T-cell (primary cell): Measurements from ENCODE around the gene CD53. TPM values are rescaled to one million over a fixed set of nuclear protein-coding genes. Genes with fewer than 3 reads are reported as not detected.
"Not testable (repeated sequence)": the region's sequence is repeated elsewhere in the genome, so short reads cannot be mapped to it uniquely, and the experiment has no call there.

ENCODE experiments used
- ATAC-seq, 4 experiments: fragments of 200-7000 bp in 3 of 4; fragments of 150-1000 bp in 1 of 4; cut with Tn5 transposase; replicated peaks in 1 of 4; 1 replicate in 3 of 4; 2 replicates in 1 of 4; pipeline ENCODE4 v1.10.0; 2021; ENCODE audit warnings: moderate library complexity in 3 of 4, mild to moderate bottlenecking in 2 of 4, moderate number of reproducible peaks in 1 of 4
- CTCF ChIA-PET, 2 donors: fragments of 300-600 bp; sonication (Branson Sonifier 250); formaldehyde crosslinking; loops; one replicate each; lab custom pipeline; 2022; ENCODE audit warnings: antibody characterized with exemption in 2 of 2; lab: Charles Lee
- POLR2A ChIA-PET, 2 donors: fragments of 300-600 bp; sonication (Branson Sonifier 250); formaldehyde crosslinking; loops; one replicate each; lab custom pipeline; 2022; ENCODE audit warnings: antibody characterized with exemption in 2 of 2; lab: Charles Lee
- DNase-seq, 35 experiments: peaks; one replicate each; pipeline versions ENCODE4 v3.0.0 to v3.0.0-alpha.2; 2013 to 2023
- H3K27ac ChIP-seq: one replicate; pipeline ENCODE4 v1.5.1; 2013; ENCODE audit warnings: low read length
- H3K27me3 ChIP-seq, 2 experiments: replicated peaks in 1 of 2; 1 replicate in 1 of 2; 2 replicates in 1 of 2; pipeline versions ENCODE4 v1.6.1 to v1.7.0; 2013; ENCODE audit warnings: low read length in 1 of 2, mixed read lengths in 1 of 2; ENCODE audit not compliant: control insufficient read depth in 2 of 2, insufficient read depth in 2 of 2; ENCODE audit errors: extremely low read depth in 1 of 2
- H3K36me3 ChIP-seq, 2 donors: 1 replicate in 1 of 2; 2 replicates in 1 of 2; pipeline versions ENCODE4 v1.6.1 to v1.7.0; 2013; ENCODE audit warnings: low read length in 1 of 2; ENCODE audit not compliant: control insufficient read depth in 2 of 2, insufficient read depth in 1 of 2; ENCODE audit errors: extremely low read depth in 1 of 2
- H3K4me1 ChIP-seq, 2 experiments: 1 replicate in 1 of 2; 2 replicates in 1 of 2; pipeline versions ENCODE4 v1.6.1 to v1.7.0; 2013; ENCODE audit warnings: low read length in 2 of 2, mixed read lengths in 1 of 2; ENCODE audit not compliant: insufficient read depth in 2 of 2, control insufficient read depth in 1 of 2; ENCODE audit errors: extremely low read depth in 1 of 2
- H3K4me3 ChIP-seq, 2 donors: 1 replicate in 1 of 2; 2 replicates in 1 of 2; pipeline versions ENCODE4 v1.5.1 to v1.7.0; 2013; ENCODE audit warnings: mild to moderate bottlenecking in 2 of 2, low read length in 1 of 2, moderate library complexity in 1 of 2; ENCODE audit not compliant: control insufficient read depth in 1 of 2; ENCODE audit errors: extremely low read depth in 1 of 2
- H3K9me3 ChIP-seq: 2 replicates; pipeline ENCODE4 v1.7.0; 2013
- H3K27ac Mint-ChIP-seq, 2 donors: one replicate each; pipeline ENCODE4 v1.8.0; 2020 to 2021; ENCODE audit warnings: mild to moderate bottlenecking in 2 of 2, mixed read lengths in 2 of 2
- H3K27me3 Mint-ChIP-seq, 2 donors: one replicate each; pipeline ENCODE4 v1.8.0; 2021 to 2022; ENCODE audit warnings: mixed read lengths in 2 of 2
- H3K36me3 Mint-ChIP-seq: one replicate; pipeline ENCODE4 v1.8.0; 2021; ENCODE audit warnings: mixed read lengths
- H3K4me1 Mint-ChIP-seq, 3 donors: one replicate each; pipeline ENCODE4 v1.8.0; 2020 to 2022; ENCODE audit warnings: mixed read lengths in 3 of 3, mild to moderate bottlenecking in 1 of 3
- H3K4me3 Mint-ChIP-seq, 3 donors: one replicate each; pipeline ENCODE4 v1.8.0; 2020 to 2022; ENCODE audit warnings: mild to moderate bottlenecking in 3 of 3, mixed read lengths in 3 of 3, moderate library complexity in 3 of 3
- H3K9me3 Mint-ChIP-seq, 3 donors: one replicate each; pipeline ENCODE4 v1.8.0; 2020 to 2022; ENCODE audit warnings: mixed read lengths in 3 of 3
- WGBS: methylation state at CpG from one replicate; pipeline ENCODE4 v1.1.5; 2013; ENCODE audit warnings: missing lambda C conversion rate; ENCODE audit not compliant: insufficient coverage; 5-methylcytosine and 5-hydroxymethylcytosine counted together
- total RNA-seq, 35 experiments: library from RNA in 6 of 35; stranded (reverse) in 6 of 35; fragments of 120-200 nt in 1 of 35; gene quantifications; one replicate each; pipeline versions ENCODE4 v1.2.1 to v1.2.4 and lab custom pipeline; 2013 to 2026

The CD53 gene
- total RNA-seq, 5 donors from 2014 or later (not counting 1 experiment from before 2014, with no cell fraction given), result 288 to 405 (median 386) TPM

DNA sequence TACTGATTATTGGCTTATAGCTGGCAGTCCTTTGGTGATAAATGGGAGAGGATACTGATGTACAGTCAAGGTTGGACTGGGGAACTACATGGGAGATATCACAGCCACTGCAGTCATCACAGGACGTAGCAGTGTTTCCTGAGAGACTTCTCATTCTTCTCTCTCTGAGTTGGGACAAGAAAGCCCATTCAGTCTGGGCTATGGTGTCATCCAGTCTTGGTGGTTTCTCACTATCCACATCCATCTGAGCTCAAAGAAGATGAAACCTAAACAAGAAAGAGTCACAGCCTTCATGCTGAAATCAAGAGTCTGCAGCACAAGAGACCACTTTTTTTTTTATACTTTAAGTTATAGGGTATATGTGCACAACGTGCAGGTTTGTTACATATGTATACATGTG lies 12.8 kb upstream of the CD53 start:
- ChIA-PET POLR2A (no interaction called here), CTCF (interaction anchor here in 1 of 2 donors (0.7 kb wide), 1 partner anchor 853 kb away, joined by 3 read pairs; no protein-coding TSS in a partner anchor)
- H3K36me3 Mint-ChIP-seq, result peaks cover 7% of the 10 kb centered on the region

DNA sequence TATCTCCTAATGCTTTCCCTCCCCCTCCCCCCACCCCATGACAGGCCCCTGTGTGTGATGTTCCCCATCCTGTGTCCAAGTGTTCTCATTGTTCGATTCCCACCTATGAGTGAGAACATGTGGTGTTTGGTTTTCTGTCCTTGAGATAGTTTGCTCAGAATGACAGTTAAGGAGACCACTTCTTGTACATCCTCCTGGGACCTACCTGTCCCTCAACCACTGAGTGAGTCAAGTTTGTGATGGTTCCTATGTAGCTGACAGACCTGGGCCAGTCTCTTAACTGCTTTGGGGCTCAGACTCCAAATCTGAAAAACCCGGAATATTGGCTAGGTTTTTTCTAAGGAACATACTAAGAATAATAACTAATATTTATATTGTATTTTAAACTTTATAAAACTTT lies 12.3 kb upstream of the CD53 start:
- DNase-seq, H3K27me3 ChIP-seq, H3K9me3 ChIP-seq, H3K36me3 ChIP-seq, H3K4me3 Mint-ChIP-seq, H3K27ac ChIP-seq, H3K27ac Mint-ChIP-seq, H3K4me3 ChIP-seq, H3K4me1 ChIP-seq, ATAC-seq, H3K36me3 Mint-ChIP-seq, CTCF ChIA-PET, H3K27me3 Mint-ChIP-seq: not testable (repeated sequence)
- POLR2A ChIA-PET, result interaction anchor here in 1 of 2 donors (0.6 kb wide), 1 partner anchor 73 kb away, joined by 3 read pairs; no protein-coding TSS in a partner anchor
- Mint-ChIP-seq H3K4me1 (peaks cover 16 to 19% (median 18%) of the 10 kb centered on the region in 3 donors), H3K9me3 (peaks cover 5 to 20% (median 8%) of the 10 kb centered on the region in 3 donors)
- no CpG with 5 or more reads among the region's 2 CpGs for WGBS

More for the DNA sequence above, 12.8 kb upstream of the CD53 start:
- ATAC-seq (no peak), DNase-seq (no peak)
- H3K4me1 Mint-ChIP-seq, result peaks cover 16 to 19% (median 18%) of the 10 kb centered on the region in 3 donors
- no peaks in the 10 kb centered on the region for H3K4me1 ChIP-seq
- no peaks in the 10 kb centered on the region for H3K27me3 Mint-ChIP-seq
- no peak overlapping the region for H3K27ac Mint-ChIP-seq
- WGBS, result no CpG with 5 or more reads among the region's 2 CpGs
- H3K4me3 ChIP-seq, result no peak overlapping the region
- no peaks in the 10 kb centered on the region for H3K27me3 ChIP-seq
- H3K9me3 Mint-ChIP-seq, result peaks cover 3 to 17% (median 8%) of the 10 kb centered on the region in 3 donors
- H3K27ac ChIP-seq, result no peak overlapping the region
- H3K9me3 ChIP-seq, result no peaks in the 10 kb centered on the region
- H3K4me3 Mint-ChIP-seq, result no peak overlapping the region
- H3K36me3 ChIP-seq, result no peaks in the 10 kb centered on the region

DNA sequence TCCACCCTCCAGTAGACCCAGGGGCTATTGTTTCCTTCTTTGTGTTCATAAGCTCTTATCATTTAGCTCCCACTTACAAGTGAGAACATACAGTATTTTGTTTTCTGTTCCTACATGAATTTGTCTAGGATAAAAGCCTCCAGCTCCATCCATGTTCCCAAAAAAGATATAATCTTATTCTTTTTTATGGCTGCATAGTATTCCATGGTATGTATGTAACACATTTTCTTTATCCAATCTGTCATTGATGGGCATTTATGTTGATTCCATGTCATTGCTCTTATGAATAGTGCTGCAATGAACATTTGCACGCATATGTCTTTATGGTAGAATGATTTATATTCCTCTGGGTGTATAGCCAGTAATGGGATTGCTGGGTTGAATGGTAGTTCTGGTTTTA lies 11.0 kb upstream of the CD53 start:
- H3K4me3 Mint-ChIP-seq, H3K27ac ChIP-seq, ATAC-seq, DNase-seq, H3K27me3 ChIP-seq, POLR2A ChIA-PET, H3K4me1 ChIP-seq, H3K36me3 ChIP-seq, H3K9me3 ChIP-seq, H3K4me3 ChIP-seq, H3K27me3 Mint-ChIP-seq, H3K27ac Mint-ChIP-seq: not testable (repeated sequence)
- Mint-ChIP-seq H3K4me1 (peaks cover 15 to 22% (median 15%) of the 10 kb centered on the region in 3 donors), H3K36me3 (peaks cover 12% of the 10 kb centered on the region), H3K9me3 (peaks cover 8 to 31% (median 17%) of the 10 kb centered on the region in 3 donors)
- CTCF ChIA-PET, result interaction anchor here in 1 of 2 donors (1.0 kb wide), 1 partner anchor 132 kb away, joined by 3 read pairs; no protein-coding TSS in a partner anchor
- no CpG with 5 or more reads among the region's 1 CpG for WGBS

DNA sequence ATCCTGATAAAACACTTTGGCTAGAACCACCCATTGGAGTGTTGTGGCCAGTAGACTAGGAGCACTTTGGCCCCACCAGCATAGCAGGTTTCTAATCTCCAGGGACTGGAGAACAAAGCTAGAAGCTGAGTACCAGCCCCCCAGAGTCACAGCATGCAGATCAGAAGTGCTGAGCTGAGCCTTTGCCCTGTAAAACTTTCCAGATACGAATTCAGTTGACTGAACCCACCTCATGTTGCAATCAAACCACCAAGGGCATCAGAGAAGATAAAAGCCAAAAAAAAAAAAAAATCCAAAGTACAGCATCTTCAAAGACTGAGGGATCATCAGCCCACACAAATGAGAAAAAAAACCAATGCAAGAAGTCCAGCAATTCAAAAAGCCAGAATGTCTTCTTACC lies 8.7 kb upstream of the CD53 start:
- Histone ChIP-seq H3K4me3 (no peak overlapping the region), H3K4me1 (no peaks in the 10 kb centered on the region), H3K27me3 (no peaks in the 10 kb centered on the region), H3K27ac (no peak overlapping the region), H3K9me3 (no peaks in the 10 kb centered on the region), H3K36me3 (no peaks in the 10 kb centered on the region)
- 40% methylated on average over 1 of the region's 1 CpG for WGBS
- no peak for DNase-seq
- ChIA-PET CTCF (interaction anchor here (0.7 to 1.0 kb wide), 2 partner anchors 8 to 128 kb away, joined by 3 to 4 read pairs; no protein-coding TSS in a partner anchor), POLR2A (interaction anchor here in 1 of 2 donors (0.7 kb wide), 1 partner anchor 27 kb away, joined by 3 read pairs; no protein-coding TSS in a partner anchor)
- Mint-ChIP-seq H3K4me1 (peaks cover 20 to 30% (median 22%) of the 10 kb centered on the region in 3 donors), H3K9me3 (peaks cover 8 to 43% (median 20%) of the 10 kb centered on the region in 3 donors), H3K27ac (no peak overlapping the region), H3K27me3 (no peaks in the 10 kb centered on the region), H3K36me3 (peaks cover 12% of the 10 kb centered on the region), H3K4me3 (no peak overlapping the region)
- ATAC-seq, result no peak

DNA sequence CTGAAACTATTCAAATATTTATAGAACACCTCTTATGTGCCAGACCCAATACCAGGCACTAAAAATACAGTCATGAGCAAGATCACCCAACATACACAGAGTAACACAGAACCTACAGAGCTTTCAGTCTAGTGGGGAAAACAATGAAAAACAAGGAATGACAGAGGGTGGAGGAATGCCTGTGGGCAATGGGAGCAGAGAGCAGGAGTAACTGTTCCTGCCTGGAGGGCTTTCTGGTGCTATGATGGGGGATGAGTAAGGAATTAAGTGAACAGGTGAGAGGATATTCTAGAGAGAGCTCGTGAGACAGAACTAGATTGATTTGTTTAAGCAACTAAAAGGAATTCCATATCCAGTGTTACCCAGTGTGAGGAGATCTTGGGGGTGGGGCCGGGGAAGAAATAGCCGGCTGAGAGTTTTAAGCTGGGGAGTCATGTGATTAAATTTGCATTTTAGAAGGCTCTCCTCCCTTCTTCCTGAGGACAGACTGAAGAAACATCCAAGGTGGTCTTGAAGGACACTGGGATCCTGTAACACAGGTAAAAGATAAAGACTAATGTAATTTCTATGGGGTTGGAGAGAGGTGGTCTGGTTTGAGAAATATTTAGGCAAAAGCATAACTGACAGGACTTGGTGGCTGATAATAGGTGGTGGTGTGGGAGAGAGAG lies 2.1 kb upstream of the CD53 start:
- no CpG with 5 or more reads among the region's 3 CpGs for WGBS
- peaks cover 42 to 70% (median 45%) of the 10 kb centered on the region in 3 donors for H3K4me1 Mint-ChIP-seq

DNA sequence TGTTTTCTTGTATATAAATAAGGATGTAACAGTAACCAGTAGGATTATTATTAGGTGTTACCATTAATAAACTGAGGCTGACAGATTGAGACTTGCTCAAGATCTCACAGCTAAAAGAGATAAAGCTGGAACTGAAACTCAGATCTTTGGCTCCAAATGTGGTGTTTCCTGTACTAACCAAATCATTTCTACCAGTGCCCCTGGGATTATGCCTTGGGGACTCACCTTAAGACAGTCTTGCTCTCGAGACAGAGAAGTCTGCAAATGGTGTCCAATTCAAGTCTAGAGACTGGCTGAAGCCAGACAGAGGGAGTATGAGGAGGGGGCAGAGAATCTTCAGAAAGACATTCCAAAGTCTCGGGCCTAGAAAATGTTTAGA lies 593 bp upstream of the CD53 start:
- Mint-ChIP-seq H3K9me3 (peaks cover 0 to 8% (median 0%) of the 10 kb centered on the region in 3 donors), H3K4me1 (peaks cover 49 to 79% (median 57%) of the 10 kb centered on the region in 3 donors), H3K36me3 (peaks cover 12% of the 10 kb centered on the region), H3K27ac (peak overlapping the region; percentile 98 to 99), H3K4me3 (peak overlapping the region; percentile 97 to 99 (median 97)), H3K27me3 (no peaks in the 10 kb centered on the region)
- Histone ChIP-seq H3K9me3 (no peaks in the 10 kb centered on the region), H3K4me3 (peak overlapping the region; percentile 75 to 96), H3K4me1 (peaks cover 30 to 32% of the 10 kb centered on the region in 2 experiments), H3K27me3 (no peaks in the 10 kb centered on the region), H3K36me3 (peaks cover 0 to 3% of the 10 kb centered on the region in 2 donors), H3K27ac (peak overlapping the region; percentile 98)
- WGBS, result 17% methylated on average over 1 of the region's 2 CpGs
- ATAC-seq, result peak in 1 of 4 experiments; percentile 3
- ChIA-PET POLR2A (interaction anchor here in 1 of 2 donors (0.5 to 1.7 kb wide), 5 partner anchors 16 to 474 kb away, joined by 3 to 13 read pairs (median 3); no protein-coding TSS in a partner anchor), CTCF (interaction anchor here in 1 of 2 donors (0.6 kb wide), 1 partner anchor 8 kb away, joined by 4 read pairs; no protein-coding TSS in a partner anchor)
- no peak for DNase-seq

More for the DNA sequence above, 2.1 kb upstream of the CD53 start:
- Mint-ChIP-seq H3K36me3 (peaks cover 9% of the 10 kb centered on the region), H3K27me3 (no peaks in the 10 kb centered on the region), H3K27ac (peak overlapping the region; percentile 98 to 99), H3K4me3 (peak overlapping the region in 2 of 3 donors; percentile 1 to 97), H3K9me3 (peaks cover 0 to 20% (median 13%) of the 10 kb centered on the region in 3 donors)
- no peaks in the 10 kb centered on the region for H3K27me3 ChIP-seq
- no peaks in the 10 kb centered on the region for H3K9me3 ChIP-seq
- ATAC-seq (no peak), DNase-seq (no peak)
- ChIA-PET CTCF (interaction anchor here in 1 of 2 donors (0.8 kb wide), 1 partner anchor 30 kb away, joined by 6 read pairs; no protein-coding TSS in a partner anchor), POLR2A (interaction anchor here (0.6 to 0.7 kb wide), 2 partner anchors 25 to 91 kb away, joined by 3 read pairs; no protein-coding TSS in a partner anchor)
- H3K4me3 ChIP-seq, result no peak overlapping the region
- peak overlapping the region; percentile 98 for H3K27ac ChIP-seq
- H3K36me3 ChIP-seq, result no peaks in the 10 kb centered on the region
- H3K4me1 ChIP-seq, result peaks cover 17 to 26% of the 10 kb centered on the region in 2 experiments
